Panc1 (cell line): ENCODE data around the gene TCF25. TPM values are rescaled to one million over a fixed set of nuclear protein-coding genes. Genes with fewer than 3 reads are reported as not detected.

ENCODE experiments used
- ATAC-seq: fragments of 200-7000 bp; cut with Tn5 transposase; 2 replicates; pipeline ENCODE4 v1.9.1; 2020; ENCODE audit warnings: mild to moderate bottlenecking, moderate library complexity
- BruUV-seq: library from RNA; stranded (reverse); fragments of 400-500 nt; replicated peaks from 2 replicates; lab custom pipeline; 2021; lab: Mats Ljungman, UMichigan
- CTCF ChIA-PET: fragments of 300-600 bp; sonication (Branson Sonifier 250); formaldehyde crosslinking; loops from one replicate; lab custom pipeline; 2022; ENCODE audit warnings: antibody characterized with exemption; lab: Charles Lee
- POLR2A ChIA-PET: fragments of 300-600 bp; sonication (Branson Sonifier 250); formaldehyde crosslinking; loops from one replicate; lab custom pipeline; 2022; ENCODE audit warnings: antibody characterized with exemption; lab: Charles Lee
- DNase-seq: peaks from one replicate; pipeline ENCODE4 v3.0.0-alpha.2; 2010; ENCODE audit warnings: low read depth, low spot score
- H3K27ac ChIP-seq: 2 replicates; pipeline ENCODE4 v1.5.1; 2011; ENCODE audit warnings: mild to moderate bottlenecking, low read length, inconsistent platforms
- H3K27me3 ChIP-seq: fragments of 200-500 bp; sonication (Bioruptor generic); 2 replicates; pipeline ENCODE4 v1.6.0; 2014; ENCODE audit warnings: low read length, inconsistent platforms; ENCODE audit not compliant: control insufficient read depth, insufficient read depth
- H3K36me3 ChIP-seq: fragments of 200-500 bp; sonication (Bioruptor generic); 2 replicates; pipeline ENCODE4 v1.5.1; 2014; ENCODE audit warnings: inconsistent platforms, mild to moderate bottlenecking, low read length, moderate library complexity; ENCODE audit not compliant: control insufficient read depth, insufficient read depth
- H3K4me1 ChIP-seq: 2 replicates; pipeline ENCODE4 v1.5.1; 2011; ENCODE audit warnings: inconsistent platforms, mild to moderate bottlenecking, low read length, moderate library complexity; ENCODE audit not compliant: control insufficient read depth, insufficient read depth
- H3K4me3 ChIP-seq, 2 experiments: 2 replicates each; pipeline ENCODE4 v1.5.1; 2011 to 2012; ENCODE audit warnings: low read depth in 2 of 2, low read length in 2 of 2, mild to moderate bottlenecking in 2 of 2, inconsistent platforms in 1 of 2, moderate library complexity in 1 of 2
- H3K9me3 ChIP-seq: fragments of 200-500 bp; sonication (Bioruptor generic); 2 replicates; pipeline ENCODE4 v1.5.1; 2014; ENCODE audit warnings: low read depth, mild to moderate bottlenecking, inconsistent platforms, low read length, moderate library complexity; ENCODE audit not compliant: control insufficient read depth, insufficient read depth
- POLR2AphosphoS5 ChIP-seq: IDR thresholded peaks from 2 replicates; pipeline ENCODE4 v1.6.1; 2012; ENCODE audit warnings: mild to moderate bottlenecking, low read depth, low read length, moderate library complexity
- SIN3A ChIP-seq: IDR thresholded peaks from 2 replicates; pipeline ENCODE4 v1.6.1; 2012; ENCODE audit warnings: low read depth, mild to moderate bottlenecking, low read length, moderate library complexity, borderline replicate concordance; ENCODE audit not compliant: insufficient read depth
- TCF7L2 ChIP-seq: IDR thresholded peaks from 2 replicates; pipeline ENCODE4 v1.6.1; 2011; ENCODE audit warnings: mild to moderate bottlenecking, low read depth, low read length, inconsistent platforms
- in situ Hi-C: cut with HindIII; loops from 2 replicates; pipeline ENCODE4 v1.10.0; 2016; ENCODE audit warnings: low sequenced_read_pairs, low pct_unique_long_range_greater_than_20kb
- intact Hi-C: fragments of 100-400 bp; cut with micrococcal nuclease; formaldehyde crosslinking; loops from one replicate; pipeline ENCODE4 v1.10.0; 2022; ENCODE audit not compliant: unreplicated experiment
- total RNA-seq: library from RNA; stranded (reverse); gene quantifications from one replicate; pipeline ENCODE4 v1.2.1, GENCODE V29; 2021; ENCODE audit not compliant: unreplicated experiment
- TF ChIP-seq, protein P1 (sequence below), 2 experiments: IDR thresholded peaks; 2 replicates each; pipeline ENCODE4 v1.6.1; 2011 to 2012; ENCODE audit warnings: low read depth in 2 of 2, control low read depth in 1 of 2, low read length in 1 of 2, mild to moderate bottlenecking in 1 of 2, moderate library complexity in 1 of 2; ENCODE audit not compliant: insufficient read depth in 1 of 2
- TF ChIP-seq, protein P2 (sequence below): fragments of 450-650 bp; IDR thresholded peaks from 2 replicates; pipeline ENCODE4 v1.5.1; 2017; ENCODE audit warnings: mild to moderate bottlenecking

Gene TCF25
- total RNA-seq, 1 experiment from 2014 or later = 144 TPM

DNA sequence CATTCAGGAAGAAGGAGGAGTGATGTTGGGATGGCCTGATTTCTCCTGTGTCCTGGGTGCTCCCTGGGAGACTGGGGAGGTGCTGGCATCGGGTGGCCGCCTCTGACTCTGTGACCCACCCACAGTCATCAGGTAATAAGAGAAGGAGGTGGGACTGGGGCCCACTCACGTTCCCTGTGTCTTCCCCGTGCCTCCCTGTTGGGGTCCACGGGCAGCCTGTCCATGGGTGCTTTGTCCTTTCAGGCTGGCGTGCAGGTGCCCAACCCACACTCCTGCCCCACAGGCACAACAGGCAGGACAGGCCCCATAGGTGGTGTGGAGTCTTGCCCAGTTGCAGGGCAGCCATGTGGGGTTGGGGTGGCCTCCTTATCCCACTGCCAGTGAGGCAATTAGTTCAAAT is 79.2 kb downstream of the TCF25 start:
- Histone ChIP-seq H3K9me3 (no peaks in the 10 kb centered on the region), H3K27ac (no peak overlapping the region), H3K4me3 (no peak overlapping the region), H3K4me1 (0 out of 2 replicates have a peak, but pooled peaks cover 4% of the 10 kb centered on the region), H3K36me3 (no peaks in the 10 kb centered on the region), H3K27me3 (no peaks in the 10 kb centered on the region)
- BruUV-seq = TSS peak; percentile 79
- TF ChIP-seq, protein P1, sequence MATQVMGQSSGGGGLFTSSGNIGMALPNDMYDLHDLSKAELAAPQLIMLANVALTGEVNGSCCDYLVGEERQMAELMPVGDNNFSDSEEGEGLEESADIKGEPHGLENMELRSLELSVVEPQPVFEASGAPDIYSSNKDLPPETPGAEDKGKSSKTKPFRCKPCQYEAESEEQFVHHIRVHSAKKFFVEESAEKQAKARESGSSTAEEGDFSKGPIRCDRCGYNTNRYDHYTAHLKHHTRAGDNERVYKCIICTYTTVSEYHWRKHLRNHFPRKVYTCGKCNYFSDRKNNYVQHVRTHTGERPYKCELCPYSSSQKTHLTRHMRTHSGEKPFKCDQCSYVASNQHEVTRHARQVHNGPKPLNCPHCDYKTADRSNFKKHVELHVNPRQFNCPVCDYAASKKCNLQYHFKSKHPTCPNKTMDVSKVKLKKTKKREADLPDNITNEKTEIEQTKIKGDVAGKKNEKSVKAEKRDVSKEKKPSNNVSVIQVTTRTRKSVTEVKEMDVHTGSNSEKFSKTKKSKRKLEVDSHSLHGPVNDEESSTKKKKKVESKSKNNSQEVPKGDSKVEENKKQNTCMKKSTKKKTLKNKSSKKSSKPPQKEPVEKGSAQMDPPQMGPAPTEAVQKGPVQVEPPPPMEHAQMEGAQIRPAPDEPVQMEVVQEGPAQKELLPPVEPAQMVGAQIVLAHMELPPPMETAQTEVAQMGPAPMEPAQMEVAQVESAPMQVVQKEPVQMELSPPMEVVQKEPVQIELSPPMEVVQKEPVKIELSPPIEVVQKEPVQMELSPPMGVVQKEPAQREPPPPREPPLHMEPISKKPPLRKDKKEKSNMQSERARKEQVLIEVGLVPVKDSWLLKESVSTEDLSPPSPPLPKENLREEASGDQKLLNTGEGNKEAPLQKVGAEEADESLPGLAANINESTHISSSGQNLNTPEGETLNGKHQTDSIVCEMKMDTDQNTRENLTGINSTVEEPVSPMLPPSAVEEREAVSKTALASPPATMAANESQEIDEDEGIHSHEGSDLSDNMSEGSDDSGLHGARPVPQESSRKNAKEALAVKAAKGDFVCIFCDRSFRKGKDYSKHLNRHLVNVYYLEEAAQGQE (IDR thresholded peaks at IDR 0.05; ENCODE audit: insufficient read depth in 1 of 2, low read depth in 2 of 2, low read length in 1 of 2) = no peak
- TF ChIP-seq POLR2AphosphoS5 (no peak), TCF7L2 (no peak), SIN3A (no peak)
- TF ChIP-seq, protein P2, sequence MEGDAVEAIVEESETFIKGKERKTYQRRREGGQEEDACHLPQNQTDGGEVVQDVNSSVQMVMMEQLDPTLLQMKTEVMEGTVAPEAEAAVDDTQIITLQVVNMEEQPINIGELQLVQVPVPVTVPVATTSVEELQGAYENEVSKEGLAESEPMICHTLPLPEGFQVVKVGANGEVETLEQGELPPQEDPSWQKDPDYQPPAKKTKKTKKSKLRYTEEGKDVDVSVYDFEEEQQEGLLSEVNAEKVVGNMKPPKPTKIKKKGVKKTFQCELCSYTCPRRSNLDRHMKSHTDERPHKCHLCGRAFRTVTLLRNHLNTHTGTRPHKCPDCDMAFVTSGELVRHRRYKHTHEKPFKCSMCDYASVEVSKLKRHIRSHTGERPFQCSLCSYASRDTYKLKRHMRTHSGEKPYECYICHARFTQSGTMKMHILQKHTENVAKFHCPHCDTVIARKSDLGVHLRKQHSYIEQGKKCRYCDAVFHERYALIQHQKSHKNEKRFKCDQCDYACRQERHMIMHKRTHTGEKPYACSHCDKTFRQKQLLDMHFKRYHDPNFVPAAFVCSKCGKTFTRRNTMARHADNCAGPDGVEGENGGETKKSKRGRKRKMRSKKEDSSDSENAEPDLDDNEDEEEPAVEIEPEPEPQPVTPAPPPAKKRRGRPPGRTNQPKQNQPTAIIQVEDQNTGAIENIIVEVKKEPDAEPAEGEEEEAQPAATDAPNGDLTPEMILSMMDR = no peak
- in situ Hi-C loops = no loop called here
- POLR2A ChIA-PET = no interaction called here
- DNase-seq (no peak), ATAC-seq (no peak)
- CTCF ChIA-PET = no interaction called here
- intact Hi-C loops = no loop called here

DNA sequence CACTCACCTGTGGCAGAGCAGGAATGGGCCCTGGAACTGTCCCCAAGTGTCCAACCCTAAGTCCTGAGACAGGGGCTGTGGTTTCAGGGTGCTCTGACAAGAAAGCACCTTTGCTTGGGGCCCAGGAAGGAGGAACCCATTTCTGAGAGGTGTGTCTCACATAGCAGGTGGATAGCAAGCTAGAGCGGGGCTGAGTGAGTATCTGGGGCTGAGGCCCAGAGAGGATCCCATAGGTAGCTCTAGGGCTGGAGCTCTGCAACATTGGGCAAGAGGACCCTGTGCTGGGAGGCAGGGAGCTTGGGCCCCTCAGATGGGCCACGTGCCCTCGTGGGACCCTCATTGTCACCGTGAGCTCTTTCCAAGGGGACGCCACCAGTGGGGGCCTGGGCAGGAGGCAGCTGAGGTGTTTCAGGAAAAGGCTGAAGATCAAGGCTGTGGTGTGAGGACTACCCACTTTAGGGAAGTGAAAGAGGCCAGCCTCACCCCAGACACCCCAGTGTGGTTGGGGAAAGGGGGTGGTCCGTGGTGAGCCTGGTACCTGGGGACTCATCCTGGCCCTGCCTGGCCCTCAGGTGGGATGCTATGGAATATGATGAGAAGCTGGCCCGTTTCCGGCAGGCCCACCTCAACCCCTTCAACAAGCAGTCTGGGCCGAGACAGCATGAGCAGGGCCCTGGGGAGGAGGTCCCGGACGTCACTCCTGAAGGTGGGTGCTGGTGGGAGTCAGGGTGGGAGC is 80.4 kb downstream of the TCF25 start:
- POLR2A ChIA-PET = no interaction called here
- in situ Hi-C loops (no loop called here), intact Hi-C loops (no loop called here)
- DNase-seq (no peak), ATAC-seq (no peak)
- Histone ChIP-seq H3K27me3 (no peaks in the 10 kb centered on the region), H3K36me3 (no peaks in the 10 kb centered on the region), H3K27ac (no peak overlapping the region), H3K4me1 (0 out of 2 replicates have a peak, but pooled peaks cover 4% of the 10 kb centered on the region), H3K4me3 (no peak overlapping the region), H3K9me3 (no peaks in the 10 kb centered on the region)
- TF ChIP-seq, protein P1 (IDR thresholded peaks at IDR 0.05; ENCODE audit: insufficient read depth in 1 of 2, low read depth in 2 of 2, low read length in 1 of 2) = no peak
- TF ChIP-seq TCF7L2 (no peak), POLR2AphosphoS5 (no peak), SIN3A (no peak)
- TF ChIP-seq, protein P2 = no peak
- CTCF ChIA-PET = no interaction called here
- no TSS peak for BruUV-seq
